HCT116 (cell line): ENCODE data around the gene LRRC47. TPM values are rescaled to one million over a fixed set of nuclear protein-coding genes. Genes with fewer than 3 reads are reported as not detected.

Experiments
- ATAC-seq: fragments of 200-7000 bp; cut with Tn5 transposase; 2 replicates; pipeline ENCODE4 v1.9.1; 2020; ENCODE audit warnings: mild to moderate bottlenecking, moderate library complexity
- BruUV-seq: library from RNA; stranded (reverse); fragments of 400-500 nt; replicated peaks from 2 replicates; lab custom pipeline; 2021; lab: Mats Ljungman, UMichigan
- CTCF ChIA-PET: fragments of 300-600 bp; sonication (Branson Sonifier 250); formaldehyde crosslinking; loops from one replicate; lab custom pipeline; 2021; ENCODE audit warnings: antibody characterized with exemption; lab: Charles Lee
- POLR2A ChIA-PET: fragments of 300-600, 350-600 bp; sonication (Branson Sonifier 250); formaldehyde crosslinking; loops from one replicate; lab custom pipeline; 2021; ENCODE audit warnings: antibody characterized with exemption; lab: Charles Lee
- RAD21 ChIA-PET, 2 experiments: fragments of 300-600 bp; sonication (Branson Sonifier 250); formaldehyde crosslinking; loops; one replicate each; lab custom pipeline; 2023; ENCODE audit warnings: low total read pairs in 2 of 2; ENCODE audit not compliant: uncharacterized antibody in 2 of 2, unreplicated experiment in 2 of 2, low non-redundant PET in 1 of 2; lab: Charles Lee
- DNase-seq: peaks from one replicate; pipeline ENCODE4 v3.0.0-alpha.2; 2010; ENCODE audit warnings: low read depth, low spot score
- H2AFZ ChIP-seq: fragments of 200-600 bp; shearing (Covaris generic), sonication (generic); 2 replicates; pipeline ENCODE4 v1.6.1; 2017; ENCODE audit warnings: low read depth, mixed run types, mixed read lengths, antibody characterized with exemption, low read length; ENCODE audit not compliant: poor library complexity, severe bottlenecking
- H3K27ac ChIP-seq: 2 replicates; pipeline ENCODE4 v1.5.1; 2012; ENCODE audit warnings: low read depth, low read length
- H3K27me3 ChIP-seq: fragments of 200-600 bp; sonication (generic); 2 replicates; pipeline ENCODE4 v1.6.1; 2016; ENCODE audit warnings: mixed run types, low read length, mixed read lengths; ENCODE audit not compliant: insufficient read depth
- H3K36me3 ChIP-seq, 2 experiments: fragments of 200-500 bp in 1 of 2; fragments of 200-600 bp in 1 of 2; sonication (Bioruptor generic) in 1 of 2; sonication (generic) in 1 of 2; 2 replicates each; pipeline versions ENCODE4 v1.5.1 to v1.6.1; 2014 to 2016; ENCODE audit warnings: low read length in 2 of 2, inconsistent platforms in 1 of 2, mixed read lengths in 1 of 2, mixed run types in 1 of 2; ENCODE audit not compliant: insufficient read depth in 2 of 2, control insufficient read depth in 1 of 2
- H3K4me1 ChIP-seq, 2 experiments: fragments of 200-600 bp in 1 of 2; sonication (generic) in 1 of 2; 2 replicates each; pipeline versions ENCODE4 v1.5.1 to v1.6.1; 2012 to 2017; ENCODE audit warnings: low read length in 2 of 2, inconsistent platforms in 1 of 2, mild to moderate bottlenecking in 1 of 2, mixed read lengths in 1 of 2, mixed run types in 1 of 2, moderate library complexity in 1 of 2; ENCODE audit not compliant: insufficient read depth in 2 of 2, control insufficient read depth in 1 of 2
- H3K4me2 ChIP-seq: fragments of 200-600 bp; sonication (generic); 2 replicates; pipeline ENCODE4 v1.6.1; 2017; ENCODE audit warnings: mixed run types, low read length, mixed read lengths
- H3K4me3 ChIP-seq, 2 experiments: fragments of 200-600 bp in 1 of 2; sonication (generic) in 1 of 2; replicated peaks in 1 of 2; 2 replicates each; pipeline ENCODE4 v1.5.1; 2011 to 2016; ENCODE audit warnings: low read length in 2 of 2, control low read depth in 1 of 2, low read depth in 1 of 2, mild to moderate bottlenecking in 1 of 2, mixed read lengths in 1 of 2, mixed run types in 1 of 2
- H3K79me2 ChIP-seq: fragments of 200-600 bp; sonication (generic); 2 replicates; pipeline ENCODE4 v1.6.1; 2017; ENCODE audit warnings: mild to moderate bottlenecking, mixed run types, low read length, moderate library complexity, mixed read lengths; ENCODE audit not compliant: insufficient read depth
- H3K9ac ChIP-seq: fragments of 200-600 bp; sonication (generic); 2 replicates; pipeline ENCODE4 v1.6.1; 2016; ENCODE audit warnings: low read length, mixed read lengths
- H3K9me2 ChIP-seq: fragments of 200-600 bp; sonication (generic), shearing (Covaris generic); 2 replicates; pipeline ENCODE4 v1.6.1; 2017; ENCODE audit warnings: mixed run types, mild to moderate bottlenecking, moderate library complexity; ENCODE audit not compliant: insufficient read depth
- H3K9me3 ChIP-seq, 2 experiments: fragments of 200-500 bp in 1 of 2; fragments of 200-600 bp in 1 of 2; sonication (Bioruptor generic) in 1 of 2; sonication (generic) in 1 of 2; 2 replicates each; pipeline ENCODE4 v1.6.1; 2014 to 2017; ENCODE audit warnings: low read length in 2 of 2, mixed read lengths in 2 of 2, inconsistent platforms in 1 of 2, low read depth in 1 of 2, mild to moderate bottlenecking in 1 of 2, mixed run types in 1 of 2, moderate library complexity in 1 of 2; ENCODE audit not compliant: control insufficient read depth in 1 of 2, insufficient read depth in 1 of 2
- H4K20me1 ChIP-seq: fragments of 200-600 bp; sonication (generic), shearing (Covaris generic); 2 replicates; pipeline ENCODE4 v1.6.1; 2017; ENCODE audit warnings: mixed run types, mild to moderate bottlenecking, moderate library complexity; ENCODE audit not compliant: insufficient read depth
- CBX3 ChIP-seq: IDR thresholded peaks from 2 replicates; pipeline ENCODE4 v1.6.1; 2012; ENCODE audit warnings: low read depth
- EGR1 ChIP-seq: IDR thresholded peaks from 2 replicates; pipeline ENCODE4 v1.6.1; 2012; ENCODE audit warnings: low read depth
- EZH2 ChIP-seq: fragments of 200-600 bp; sonication (generic); IDR thresholded peaks from 2 replicates; pipeline ENCODE4 v1.6.1; 2017; ENCODE audit warnings: antibody characterized with exemption, mixed run types
- RAD21 ChIP-seq: IDR thresholded peaks from 2 replicates; pipeline ENCODE4 v1.6.1; 2012; ENCODE audit warnings: low read depth, mild to moderate bottlenecking
- SRF ChIP-seq: IDR thresholded peaks from 2 replicates; pipeline ENCODE4 v1.6.1; 2012; ENCODE audit warnings: low read depth
- intact Hi-C: fragments of 100-400 bp; cut with micrococcal nuclease; formaldehyde crosslinking; loops from 2 replicates; pipeline ENCODE4 v1.10.0; 2022
- total RNA-seq: library from RNA; stranded (reverse); gene quantifications from one replicate; pipeline ENCODE4 v1.2.1, GENCODE V29; 2021; ENCODE audit not compliant: unreplicated experiment

LRRC47 gene
- total RNA-seq, 1 experiment from 2014 or later = 48.0 TPM

- ATAC-seq (no peak), DNase-seq (no peak)
- H3K9me2 ChIP-seq = no peaks in the 10 kb centered on the region
- ChIA-PET RAD21 (no interaction called here), CTCF (no interaction called here), POLR2A (no interaction called here)
- no peaks in the 10 kb centered on the region for H3K27me3 ChIP-seq
- H3K4me2 ChIP-seq = no peak overlapping the region
- no peaks in the 10 kb centered on the region; a peak in 1 of 4 replicates for H3K36me3 ChIP-seq
- no peaks in the 10 kb centered on the region for H3K79me2 ChIP-seq
- no peak overlapping the region for H3K4me3 ChIP-seq
- H3K9me3 ChIP-seq = no peaks in the 10 kb centered on the region
- no TSS peak for BruUV-seq
- intact Hi-C loops = no loop called here
- H4K20me1 ChIP-seq = no peaks in the 10 kb centered on the region
- no peak overlapping the region for H2AFZ ChIP-seq
- H3K4me1 ChIP-seq = peaks cover 3% of the 10 kb centered on the region in 2 experiments; a peak in 3 of 4 replicates
- no peak overlapping the region for H3K9ac ChIP-seq
- no peak for TF ChIP-seq EZH2
- no peak for TF ChIP-seq SRF
- H3K27ac ChIP-seq = no peak overlapping the region
Measured at GRCh38 chr1:3816331-3817137, 20.2 kb upstream of the LRRC47 start.

- Histone ChIP-seq H3K9me3 (no peaks in the 10 kb centered on the region), H3K27ac (no peak overlapping the region), H3K79me2 (no peaks in the 10 kb centered on the region), H3K4me2 (no peak overlapping the region), H3K4me3 (no peak overlapping the region), H3K27me3 (no peaks in the 10 kb centered on the region), H3K4me1 (peaks cover 7 to 10% of the 10 kb centered on the region in 2 experiments; a peak in 3 of 4 replicates), H4K20me1 (no peaks in the 10 kb centered on the region), H2AFZ (no peak overlapping the region), H3K36me3 (no peaks in the 10 kb centered on the region), H3K9me2 (no peaks in the 10 kb centered on the region), H3K9ac (no peak overlapping the region)
- TF ChIP-seq EZH2 = no peak
- TF ChIP-seq CBX3 = no peak
- TF ChIP-seq EGR1 = no peak
- TF ChIP-seq RAD21 = no peak
- BruUV-seq = no TSS peak
- intact Hi-C loops = no loop called here
- ChIA-PET RAD21 (no interaction called here), POLR2A (no interaction called here), CTCF (no interaction called here)
- no peak for ATAC-seq
- DNase-seq = no peak
Measured at GRCh38 chr1:3814771-3815561, 18.7 kb upstream of the LRRC47 start.
